ENCODE results near the gene JAZF1.

DNA sequence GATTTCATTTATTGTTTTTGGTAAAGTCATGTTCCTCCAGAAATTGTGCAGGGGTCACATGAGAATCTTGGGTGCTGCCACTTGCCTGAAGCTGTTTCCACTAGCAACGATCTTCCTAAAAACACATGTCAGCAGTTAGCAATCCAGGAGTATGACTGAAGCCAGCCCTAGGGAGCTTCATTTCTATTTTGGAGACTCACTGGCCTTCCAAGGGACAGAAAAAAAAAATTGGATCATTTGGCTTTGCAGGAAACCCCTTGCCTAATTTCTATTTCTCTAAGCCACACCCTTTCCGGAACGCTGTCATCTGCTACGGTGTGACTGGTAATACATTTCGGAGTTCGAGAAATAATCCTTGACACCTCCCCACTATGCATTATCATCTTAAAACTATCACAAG, 236.0 kb downstream of the JAZF1 start:
- no peak for TF ChIP-seq CTCF (IDR thresholded peaks at IDR 0.05; ENCODE audit: low read depth, low read length, poor library complexity, severe bottlenecking)
- TF ChIP-seq EZH2phosphoT487 (IDR thresholded peaks at IDR 0.05; ENCODE audit: borderline replicate concordance, low read length), result no peak

Data from DOHH2 (cell line).